ENCODE data around the gene CEP89.

DNA sequence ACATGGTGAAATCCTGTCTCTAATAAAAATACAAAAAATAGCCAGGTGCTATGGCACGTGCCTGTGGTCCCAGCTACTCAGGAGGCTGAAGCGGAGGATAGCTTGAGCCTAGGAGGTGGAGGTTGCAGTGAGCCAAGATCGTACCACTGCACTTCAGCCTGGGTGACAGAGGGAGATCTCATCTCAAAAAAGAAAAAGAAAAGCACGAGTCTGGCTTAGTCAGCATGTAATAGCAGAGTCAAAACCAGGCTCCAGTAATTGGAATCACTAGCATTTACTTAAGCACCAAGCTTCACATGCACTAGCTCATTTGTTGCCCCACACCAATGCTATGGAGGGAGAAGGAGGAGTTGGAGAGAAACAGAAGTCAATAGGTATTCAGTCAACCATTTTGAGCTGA lies 60.3 kb downstream of the CEP89 start:
- TF ChIP-seq TAF1 (IDR thresholded peaks at IDR 0.05; ENCODE audit: borderline replicate concordance, low read depth, low read length), result no peak
- TF ChIP-seq POLR2AphosphoS5 (IDR thresholded peaks at IDR 0.05; ENCODE audit: low read depth, low read length), result no peak
- TF ChIP-seq POLR2A (IDR thresholded peaks at IDR 0.05; ENCODE audit: low read depth, low read length), result no peak

All from GM12892 (cell line).